NCI-H446 treated with DMSO at 0.1 percent for 48 hours (cell line): ENCODE measurements around the gene XRCC6.
"Not testable (repeated sequence)": the region's sequence is repeated elsewhere in the genome, so short reads cannot be mapped to it uniquely, and the experiment has no call there.

Experiments
- DNase-seq: peaks from one replicate; lab custom pipeline; 2025; lab: John Stamatoyannopoulos, UW

Gene XRCC6

GRCh38 chr22:41686890-41687289, 65.8 kb downstream of the XRCC6 start:
- not testable (repeated sequence) for DNase-seq

GRCh38 chr22:41687901-41688364, 66.8 kb downstream of the XRCC6 start:
- DNase-seq = no peak

- peak; percentile 70 for DNase-seq
These were observed 67.5 kb downstream of the XRCC6 start, which contains the start of gene SNU13 for GRCh38 chr22:41688365-41689211. SNU13 (minus strand) TSS chr22:41688867; CDS start chr22:41688796, 71 bp downstream.

- no peak for DNase-seq
These were observed 69.4 kb downstream of the XRCC6 start for GRCh38 chr22:41690476-41690875.

- no peak for DNase-seq
These were observed 74.1 kb downstream of the XRCC6 start for GRCh38 chr22:41695211-41695610.

GRCh38 chr22:41696703-41697102, 75.6 kb downstream of the XRCC6 start:
- DNase-seq = no peak

GRCh38 chr22:41697126-41697775, 76.2 kb downstream of the XRCC6 start:
- peak; percentile 58 for DNase-seq

- no peak for DNase-seq
These were observed 78.4 kb downstream of the XRCC6 start, which contains the start of gene MEI1 for GRCh38 chr22:41699264-41700107. MEI1 (plus strand) TSS chr22:41699503; CDS start chr22:41699539, 36 bp downstream.

GRCh38 chr22:41700108-41700364, 78.9 kb downstream of the XRCC6 start:
- no peak for DNase-seq

- no peak for DNase-seq
These were observed 81.7 kb downstream of the XRCC6 start for GRCh38 chr22:41702763-41703162.

GRCh38 chr22:41709341-41709740, 88.2 kb downstream of the XRCC6 start:
- no peak for DNase-seq

- DNase-seq = no peak
These were observed 91.9 kb downstream of the XRCC6 start for GRCh38 chr22:41713004-41713403.
